Measurements from ENCODE around the gene CHIC2. TPM values are rescaled to one million over a fixed set of nuclear protein-coding genes. Genes with fewer than 3 reads are reported as not detected.

The CHIC2 gene
- total and polyA plus RNA-seq, 2 experiments from 2014 or later: 111 to 137 TPM

- no peaks in the 10 kb centered on the region for H3K9me3 ChIP-seq (ENCODE audit: low read depth)
- H3K79me2 ChIP-seq (ENCODE audit: insufficient read depth): peaks cover 74% of the 10 kb centered on the region
- H3K9ac ChIP-seq: peak overlapping the region; percentile 100
- peak overlapping the region; percentile 96 for H3K4me3 ChIP-seq
- H3K4me1 ChIP-seq (ENCODE audit: insufficient read depth): peaks cover 70% of the 10 kb centered on the region
- 93 to 100% methylated on average over 1 of the region's 1 CpG for WGBS, 2 experiments (ENCODE audit: low coverage in 1 of 2, low lambda C conversion rate in 2 of 2, missing lambda C conversion rate in 2 of 2)
- no peak overlapping the region for H3K27ac ChIP-seq
- DNase-seq: no peak
- in situ Hi-C loops (cut with MboI): no loop called here
- peaks cover 36% of the 10 kb centered on the region for H3F3A ChIP-seq (ENCODE audit: insufficient read depth)
- no peak overlapping the region for H2AFZ ChIP-seq
- no peaks in the 10 kb centered on the region for H3K9me2 ChIP-seq (ENCODE audit: insufficient read depth)
- peak overlapping the region; percentile 90 for H3K4me2 ChIP-seq (ENCODE audit: unreplicated experiment)
- H4K20me1 ChIP-seq (ENCODE audit: insufficient read depth): peaks cover 41% of the 10 kb centered on the region
- H3K36me3 ChIP-seq (ENCODE audit: low read depth): no peaks in the 10 kb centered on the region; the same call in 1 of the 2 replicates
- TF ChIP-seq EZH2phosphoT487 (IDR thresholded peaks at IDR 0.05; ENCODE audit: insufficient read depth, low read depth) (no peak), EZH2 (IDR thresholded peaks at IDR 0.05; ENCODE audit: insufficient read depth, poor library complexity, severe bottlenecking) (no peak)
- H3K27me3 ChIP-seq (replicated peaks; ENCODE audit: insufficient read depth): no peaks in the 10 kb centered on the region
Observed at GRCh38 chr4:54061873-54062272, 2.5 kb downstream of the CHIC2 start.

DNA sequence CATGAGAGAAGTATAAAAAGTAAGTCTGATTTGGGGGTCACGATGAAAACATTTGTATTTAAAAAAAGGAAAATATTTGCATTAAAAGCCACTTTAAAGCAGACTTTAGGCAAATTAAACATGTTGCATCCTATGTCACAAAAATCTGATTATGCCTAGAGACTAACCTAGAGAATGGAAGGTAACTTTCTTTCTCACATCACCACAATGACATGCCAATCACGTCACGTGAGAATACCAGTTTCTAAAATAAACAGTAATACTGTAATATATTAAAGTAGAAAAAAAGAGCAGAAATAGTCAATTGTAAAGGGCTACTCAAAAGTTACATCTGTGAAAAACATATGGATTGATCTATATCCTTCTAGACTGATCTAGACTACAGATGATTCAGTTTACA lies 3.3 kb downstream of the CHIC2 start:
- TF ChIP-seq EZH2phosphoT487 (IDR thresholded peaks at IDR 0.05; ENCODE audit: insufficient read depth, low read depth) (no peak), EZH2 (IDR thresholded peaks at IDR 0.05; ENCODE audit: insufficient read depth, poor library complexity, severe bottlenecking) (no peak)
- Histone ChIP-seq H2AFZ (no peak overlapping the region), H3K9me2 (ENCODE audit: insufficient read depth) (no peaks in the 10 kb centered on the region), H3K27me3 (replicated peaks; ENCODE audit: insufficient read depth) (no peaks in the 10 kb centered on the region), H4K20me1 (ENCODE audit: insufficient read depth) (peaks cover 49% of the 10 kb centered on the region), H3K9me3 (ENCODE audit: low read depth) (no peaks in the 10 kb centered on the region), H3K4me2 (ENCODE audit: unreplicated experiment) (peak overlapping the region; percentile 90), H3F3A (ENCODE audit: insufficient read depth) (peaks cover 34% of the 10 kb centered on the region), H3K4me1 (ENCODE audit: insufficient read depth) (peaks cover 70% of the 10 kb centered on the region), H3K79me2 (ENCODE audit: insufficient read depth) (peaks cover 82% of the 10 kb centered on the region), H3K36me3 (ENCODE audit: low read depth) (no peaks in the 10 kb centered on the region; the same call in 1 of the 2 replicates), H3K9ac (peak overlapping the region; percentile 100), H3K4me3 (peak overlapping the region; percentile 96), H3K27ac (no peak overlapping the region)
- 41 to 43% methylated on average over 3 of the region's 3 CpGs for WGBS, 2 experiments (ENCODE audit: low coverage in 1 of 2, low lambda C conversion rate in 2 of 2, missing lambda C conversion rate in 2 of 2)
- DNase-seq: no peak
- in situ Hi-C loops (cut with MboI): no loop called here

- Histone ChIP-seq H3K9me3 (ENCODE audit: low read depth) (no peaks in the 10 kb centered on the region), H3K4me2 (ENCODE audit: unreplicated experiment) (peak overlapping the region; percentile 90), H3K36me3 (ENCODE audit: low read depth) (no peaks in the 10 kb centered on the region; the same call in 1 of the 2 replicates), H3K4me1 (ENCODE audit: insufficient read depth) (peaks cover 65% of the 10 kb centered on the region), H2AFZ (no peak overlapping the region), H3K79me2 (ENCODE audit: insufficient read depth) (peaks cover 91% of the 10 kb centered on the region), H4K20me1 (ENCODE audit: insufficient read depth) (peaks cover 59% of the 10 kb centered on the region), H3K27me3 (replicated peaks; ENCODE audit: insufficient read depth) (no peaks in the 10 kb centered on the region), H3K9ac (peak overlapping the region; percentile 100), H3K27ac (no peak overlapping the region), H3F3A (ENCODE audit: insufficient read depth) (peaks cover 29% of the 10 kb centered on the region), H3K9me2 (ENCODE audit: insufficient read depth) (no peaks in the 10 kb centered on the region), H3K4me3 (peak overlapping the region; percentile 96)
- TF ChIP-seq EZH2 (IDR thresholded peaks at IDR 0.05; ENCODE audit: insufficient read depth, poor library complexity, severe bottlenecking): no peak
- no peak for TF ChIP-seq EZH2phosphoT487 (IDR thresholded peaks at IDR 0.05; ENCODE audit: insufficient read depth, low read depth)
- in situ Hi-C loops (cut with MboI): no loop called here
- WGBS, 2 experiments (ENCODE audit: low coverage in 1 of 2, low lambda C conversion rate in 2 of 2, missing lambda C conversion rate in 2 of 2): 27 to 28% methylated on average over 2 of the region's 2 CpGs
- DNase-seq: no peak
Observed at GRCh38 chr4:54060116-54060515, 4.3 kb downstream of the CHIC2 start.

DNA sequence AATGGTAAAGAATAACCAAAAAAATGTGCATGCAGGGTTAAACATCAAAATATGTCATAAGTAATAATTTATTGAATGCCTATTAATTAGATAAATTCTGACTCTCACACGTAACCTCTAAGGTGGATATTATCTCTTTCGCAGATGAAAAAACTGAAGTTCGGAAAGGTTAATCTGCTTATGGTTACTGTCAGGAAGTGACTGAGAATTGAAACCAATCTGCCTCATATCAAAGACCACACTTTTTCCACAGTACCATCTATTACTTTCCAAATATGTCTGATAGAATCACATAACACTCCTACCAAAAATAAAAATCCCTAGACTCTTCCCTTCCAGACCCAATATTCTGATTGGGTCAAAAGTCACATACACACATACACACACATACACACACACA lies 6.2 kb downstream of the CHIC2 start:
- no peak overlapping the region for H3K27ac ChIP-seq
- H3K79me2 ChIP-seq (ENCODE audit: insufficient read depth): peaks cover 100% of the 10 kb centered on the region
- in situ Hi-C loops (cut with MboI): no loop called here
- H3K9ac ChIP-seq: no peak overlapping the region
- H3K27me3 ChIP-seq (replicated peaks; ENCODE audit: insufficient read depth): no peaks in the 10 kb centered on the region
- peaks cover 69% of the 10 kb centered on the region for H4K20me1 ChIP-seq (ENCODE audit: insufficient read depth)
- no peak for TF ChIP-seq EZH2 (IDR thresholded peaks at IDR 0.05; ENCODE audit: insufficient read depth, poor library complexity, severe bottlenecking)
- TF ChIP-seq EZH2phosphoT487 (IDR thresholded peaks at IDR 0.05; ENCODE audit: insufficient read depth, low read depth): no peak
- peak overlapping the region; percentile 90 for H3K4me2 ChIP-seq (ENCODE audit: unreplicated experiment)
- peak overlapping the region; percentile 25; the same call in 1 of the 2 replicates for H3K4me3 ChIP-seq
- no peaks in the 10 kb centered on the region for H3K9me3 ChIP-seq (ENCODE audit: low read depth)
- DNase-seq: no peak
- H3K4me1 ChIP-seq (ENCODE audit: insufficient read depth): peaks cover 63% of the 10 kb centered on the region
- H3K9me2 ChIP-seq (ENCODE audit: insufficient read depth): no peaks in the 10 kb centered on the region
- H3F3A ChIP-seq (ENCODE audit: insufficient read depth): peaks cover 18% of the 10 kb centered on the region
- peaks cover 1% of the 10 kb centered on the region for H3K36me3 ChIP-seq (ENCODE audit: low read depth)
- H2AFZ ChIP-seq: no peak overlapping the region
- 96 to 100% methylated on average over 3 of the region's 3 CpGs for WGBS, 2 experiments (ENCODE audit: low coverage in 1 of 2, low lambda C conversion rate in 2 of 2, missing lambda C conversion rate in 2 of 2)

GRCh38 chr4:54056360-54056759 lies 8.0 kb downstream of the CHIC2 start:
- in situ Hi-C loops (cut with MboI): no loop called here
- Histone ChIP-seq H3F3A (ENCODE audit: insufficient read depth) (peaks cover 23% of the 10 kb centered on the region), H3K4me2 (ENCODE audit: unreplicated experiment) (peak overlapping the region; percentile 90), H3K9me3 (ENCODE audit: low read depth) (no peaks in the 10 kb centered on the region), H3K9me2 (ENCODE audit: insufficient read depth) (no peaks in the 10 kb centered on the region), H3K27me3 (replicated peaks; ENCODE audit: insufficient read depth) (no peaks in the 10 kb centered on the region), H3K36me3 (ENCODE audit: low read depth) (peaks cover 7% of the 10 kb centered on the region), H4K20me1 (ENCODE audit: insufficient read depth) (peaks cover 79% of the 10 kb centered on the region), H3K4me1 (ENCODE audit: insufficient read depth) (peaks cover 72% of the 10 kb centered on the region), H3K4me3 (no peak overlapping the region), H3K27ac (no peak overlapping the region), H3K79me2 (ENCODE audit: insufficient read depth) (peaks cover 100% of the 10 kb centered on the region), H2AFZ (no peak overlapping the region), H3K9ac (no peak overlapping the region)
- no peak for DNase-seq
- TF ChIP-seq EZH2phosphoT487 (IDR thresholded peaks at IDR 0.05; ENCODE audit: insufficient read depth, low read depth) (no peak), EZH2 (IDR thresholded peaks at IDR 0.05; ENCODE audit: insufficient read depth, poor library complexity, severe bottlenecking) (no peak)

All from GM23248 (cell line).